HG02678 (cell line): ENCODE results near the gene PFN3.

Experiments
- ATAC-seq: cut with Tn5 transposase; IDR thresholded peaks from one replicate; pipeline ENCODE4 v1.9.1; 2021; ENCODE audit warnings: mild to moderate bottlenecking, moderate library complexity; ENCODE audit not compliant: unreplicated experiment

PFN3 gene

GRCh38 chr5:177438468-177438867 is 38.0 kb upstream of the PFN3 start:
- ATAC-seq, result no peak

- no peak for ATAC-seq
Measured at GRCh38 chr5:177437623-177438022, 37.2 kb upstream of the PFN3 start.

- ATAC-seq, result no peak
Measured at GRCh38 chr5:177435847-177436536, 35.5 kb upstream of the PFN3 start.

- no peak for ATAC-seq
Measured at GRCh38 chr5:177434942-177435738, 34.7 kb upstream of the PFN3 start.

- no peak for ATAC-seq
Measured at GRCh38 chr5:177434437-177434836, 34.0 kb upstream of the PFN3 start.

GRCh38 chr5:177433658-177434217 is 33.3 kb upstream of the PFN3 start:
- no peak for ATAC-seq

GRCh38 chr5:177432839-177433657 is 32.6 kb upstream of the PFN3 start:
- no peak for ATAC-seq

- ATAC-seq, result no peak
Measured at GRCh38 chr5:177432143-177432838, 31.8 kb upstream of the PFN3 start.

- peak; percentile 45 for ATAC-seq
Measured at GRCh38 chr5:177431317-177432142, 31.1 kb upstream of the PFN3 start.

GRCh38 chr5:177430972-177431316 is 30.5 kb upstream of the PFN3 start:
- ATAC-seq, result no peak

GRCh38 chr5:177430140-177430951 is 29.9 kb upstream of the PFN3 start:
- ATAC-seq, result no peak

GRCh38 chr5:177429248-177430040 is 29.0 kb upstream of the PFN3 start:
- ATAC-seq, result no peak

- ATAC-seq, result no peak
Measured at GRCh38 chr5:177428574-177429217, 28.2 kb upstream of the PFN3 start.

- ATAC-seq, result no peak
Measured at GRCh38 chr5:177427919-177428573, 27.6 kb upstream of the PFN3 start.

GRCh38 chr5:177427211-177427822 is 26.9 kb upstream of the PFN3 start:
- ATAC-seq, result no peak

- ATAC-seq, result peak; percentile 3
Measured at GRCh38 chr5:177426566-177427210, 26.2 kb upstream of the PFN3 start, which contains the start of gene GRK6. Gene GRK6 (plus strand): TSS chr5:177426676. CDS start chr5:177426846, 170 bp downstream.
